Kidney tubule cell (primary cell): ENCODE results near the gene PLAU.
"Not testable (repeated sequence)": the region's sequence is repeated elsewhere in the genome, so short reads cannot be mapped to it uniquely, and the experiment has no call there.

ENCODE experiments used
- DNase-seq: peaks from one replicate; pipeline ENCODE4 v3.0.0-alpha.2; 2018; ENCODE audit warnings: low spot score

The PLAU gene

GRCh38 chr10:73950155-73950948, 39.4 kb downstream of the PLAU start:
- DNase-seq: no peak

- no peak for DNase-seq
Measured at GRCh38 chr10:73953665-73954064, 42.7 kb downstream of the PLAU start.

DNA sequence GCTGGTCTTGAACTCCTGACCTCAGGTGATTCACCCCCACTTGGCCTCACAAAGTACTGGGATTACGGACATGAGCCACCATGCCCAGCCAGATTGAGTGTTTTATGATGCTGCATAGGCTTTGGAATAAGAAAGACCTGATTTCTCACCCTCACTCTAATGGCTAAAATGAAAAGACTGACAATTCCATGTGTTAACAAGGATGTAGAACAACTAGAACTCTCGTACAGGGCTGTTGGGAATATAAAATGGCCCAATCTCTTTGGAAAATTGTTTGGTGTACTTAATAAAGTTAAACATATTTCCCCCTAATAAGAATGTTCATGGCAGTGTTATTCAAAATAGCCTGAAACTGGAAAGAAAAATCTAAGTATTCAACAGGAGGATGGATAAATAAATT, 43.8 kb downstream of the PLAU start:
- no peak for DNase-seq

- DNase-seq: no peak
Measured at GRCh38 chr10:73955719-73956118, 44.8 kb downstream of the PLAU start.

- peak; percentile 77 for DNase-seq
Measured at GRCh38 chr10:73956476-73957359, 45.8 kb downstream of the PLAU start.

DNA sequence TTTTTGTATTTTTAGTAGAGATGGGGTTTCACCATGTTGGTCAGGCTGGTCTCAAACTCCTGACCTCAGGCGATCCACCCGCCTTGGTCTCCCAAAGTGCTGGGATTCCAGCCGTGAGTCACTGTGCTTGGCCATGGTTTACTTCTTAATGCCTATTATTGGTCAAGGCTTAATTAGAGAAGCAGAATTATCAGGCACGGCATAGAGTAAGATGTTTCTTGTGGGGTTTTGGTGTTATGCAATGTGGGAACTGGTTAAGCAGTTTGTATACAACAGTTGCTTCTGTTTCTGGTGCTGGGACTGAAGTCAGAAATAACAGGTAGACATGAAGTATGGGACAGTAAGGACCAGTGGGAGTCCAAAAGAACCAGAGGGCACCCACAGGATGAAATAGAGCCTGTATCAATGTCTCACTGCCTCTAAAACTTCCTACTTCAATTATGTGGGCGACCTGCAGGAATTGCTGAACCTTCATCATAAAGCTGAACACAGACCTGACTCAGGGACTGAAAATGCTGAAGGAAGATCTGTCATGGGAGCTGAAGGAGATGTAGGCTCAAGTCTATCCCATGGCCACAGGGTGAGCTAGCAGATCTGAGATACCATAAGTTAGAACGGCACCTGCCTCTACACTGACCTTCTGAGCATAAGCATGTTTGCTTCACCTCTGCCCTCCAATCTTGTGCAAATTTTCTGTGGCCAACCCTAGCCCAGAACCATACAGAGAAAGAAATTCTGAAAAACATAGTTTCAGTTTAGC, 48.7 kb downstream of the PLAU start:
- DNase-seq: peak; percentile 41

GRCh38 chr10:73962386-73962785, 51.5 kb downstream of the PLAU start:
- DNase-seq: no peak

DNA sequence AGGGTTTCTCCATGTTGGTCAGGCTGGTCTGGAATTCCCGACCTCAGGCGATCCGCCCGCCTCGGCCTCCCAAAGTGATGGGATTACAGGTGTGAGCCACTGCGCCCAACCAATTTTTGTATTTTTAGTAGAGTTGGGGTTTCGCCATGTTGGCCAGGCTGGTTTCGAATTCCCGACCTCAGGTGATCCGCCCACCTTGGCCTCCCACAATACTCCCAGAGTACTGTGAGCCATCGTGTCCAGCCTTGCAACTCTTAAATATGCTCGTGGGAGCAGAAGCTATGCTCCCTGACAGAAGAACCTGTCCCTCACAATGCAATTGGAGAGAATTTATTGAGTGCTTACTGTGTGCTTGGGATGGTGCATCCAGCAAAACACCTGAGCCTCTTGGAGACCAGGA, 52.6 kb downstream of the PLAU start:
- DNase-seq: not testable (repeated sequence)

DNA sequence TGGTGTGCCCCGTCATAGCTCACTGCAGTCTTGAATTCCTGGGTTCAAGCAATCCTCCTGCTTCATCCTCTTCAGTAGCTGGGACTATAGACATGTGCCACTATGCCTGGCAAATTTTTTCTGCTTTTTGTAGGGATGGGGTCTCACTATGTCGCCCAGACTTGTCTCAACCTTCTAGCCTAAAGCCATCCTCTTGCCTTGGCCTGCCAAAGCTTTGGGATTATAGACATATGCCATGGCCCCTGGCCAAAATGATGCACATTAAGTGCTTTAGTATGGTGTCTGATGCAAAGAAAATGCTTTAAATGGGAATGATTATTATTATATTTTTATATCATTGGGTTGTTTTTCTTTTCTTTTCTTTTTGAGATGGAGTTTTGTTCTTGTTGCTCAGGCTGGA, 53.8 kb downstream of the PLAU start:
- DNase-seq: no peak

DNA sequence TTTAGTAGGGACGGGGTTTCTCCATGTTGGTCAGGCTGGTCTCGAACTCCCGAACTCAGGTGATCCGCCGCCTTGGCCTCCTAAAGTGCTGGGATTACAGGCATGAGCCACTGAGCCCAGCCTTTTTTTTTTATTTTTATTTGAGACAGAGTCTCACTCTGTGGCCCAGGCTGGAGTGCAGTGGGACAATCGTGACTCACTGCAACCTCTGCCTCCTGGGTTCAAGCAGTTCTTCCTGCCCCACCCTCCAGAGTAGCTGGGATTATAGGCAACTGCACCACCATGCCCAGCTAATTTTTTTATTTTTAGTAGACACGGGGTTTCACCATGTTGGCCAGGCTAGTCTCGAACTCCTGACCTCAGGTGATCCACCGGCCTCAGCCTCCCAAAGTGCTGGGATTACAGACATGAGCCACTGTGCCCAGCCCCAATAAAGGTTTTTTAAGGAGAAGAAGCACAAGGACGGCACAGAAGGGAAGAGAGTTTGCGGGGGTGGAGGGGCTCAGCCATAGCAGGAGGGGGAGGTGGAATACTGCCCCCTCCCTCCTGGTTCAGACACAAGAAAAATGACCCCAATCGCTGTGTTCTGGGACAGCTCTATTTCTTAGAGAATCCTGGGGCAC, 54.4 kb downstream of the PLAU start:
- DNase-seq: peak; percentile 62

GRCh38 chr10:73965890-73966768, 55.2 kb downstream of the PLAU start:
- peak; percentile 100 for DNase-seq

DNA sequence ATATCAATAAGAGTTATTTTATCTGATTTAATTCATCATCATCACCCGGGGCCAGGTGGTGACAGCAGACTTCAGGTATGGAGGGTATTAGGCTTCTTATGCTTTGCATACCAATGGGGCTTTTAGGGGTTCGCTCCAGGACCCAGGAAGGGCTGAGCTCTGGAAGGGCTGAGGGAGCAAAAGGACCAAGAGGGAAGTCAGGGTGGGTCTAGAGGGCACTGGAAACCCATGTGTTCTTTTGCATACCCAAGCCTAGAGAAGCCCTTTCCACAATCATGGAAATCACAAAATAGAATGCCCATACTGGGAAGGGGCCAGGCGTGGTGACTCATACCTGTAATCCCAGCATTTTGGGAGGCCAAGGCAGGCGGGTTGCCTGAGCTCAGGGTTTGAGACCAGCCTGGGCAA, 56.1 kb downstream of the PLAU start:
- DNase-seq: no peak
